NK-92 treated with Interleukin-12 subunit alpha and Interleukin-12 subunit beta, amount 100 ng/mL, for 24 hours (cell line): ENCODE data around the gene CDH23.

ENCODE experiments used
- DNase-seq: peaks from one replicate; lab custom pipeline; 2025; lab: John Stamatoyannopoulos, UW

The CDH23 gene

DNA sequence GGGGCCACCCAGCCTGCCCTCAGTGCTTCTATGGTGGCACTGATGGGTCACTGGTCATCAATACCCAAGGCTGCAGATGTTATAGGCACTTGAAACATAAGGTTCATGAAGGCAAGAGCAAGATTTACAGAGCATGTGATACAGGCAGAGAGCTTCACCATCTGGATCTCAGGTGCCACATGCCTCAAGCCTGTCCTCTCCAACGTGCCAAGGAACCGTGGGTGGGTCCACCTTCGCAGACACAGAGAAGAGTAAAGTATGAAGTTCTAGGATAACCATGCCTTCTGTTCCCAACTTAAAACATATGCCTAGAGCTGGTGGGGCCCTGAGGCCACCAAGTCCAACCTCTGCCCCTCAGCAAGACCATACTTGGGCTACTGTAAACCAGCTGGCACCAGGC is 26.7 kb upstream of the CDH23 start:
- no peak for DNase-seq

DNA sequence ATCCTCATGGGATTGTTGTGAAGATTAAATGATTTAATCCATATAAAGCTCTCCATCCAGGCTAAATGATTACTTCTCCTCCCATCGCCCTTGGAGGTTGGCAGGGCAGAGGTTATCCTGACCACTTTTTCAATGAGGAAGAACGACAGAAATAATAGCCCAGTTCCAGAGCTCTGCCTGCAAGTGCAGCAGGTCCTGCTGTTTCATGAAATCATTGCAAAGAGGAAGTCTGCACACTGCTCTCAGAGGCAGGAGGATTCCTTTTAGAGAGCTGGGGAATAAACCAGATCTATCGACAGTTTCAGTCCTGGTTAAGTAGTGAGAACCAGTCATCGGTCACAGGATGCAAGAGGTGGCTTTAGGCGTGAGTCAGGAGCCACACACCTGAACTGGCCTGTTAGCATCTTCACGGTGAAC is 25.0 kb upstream of the CDH23 start:
- no peak for DNase-seq

DNA sequence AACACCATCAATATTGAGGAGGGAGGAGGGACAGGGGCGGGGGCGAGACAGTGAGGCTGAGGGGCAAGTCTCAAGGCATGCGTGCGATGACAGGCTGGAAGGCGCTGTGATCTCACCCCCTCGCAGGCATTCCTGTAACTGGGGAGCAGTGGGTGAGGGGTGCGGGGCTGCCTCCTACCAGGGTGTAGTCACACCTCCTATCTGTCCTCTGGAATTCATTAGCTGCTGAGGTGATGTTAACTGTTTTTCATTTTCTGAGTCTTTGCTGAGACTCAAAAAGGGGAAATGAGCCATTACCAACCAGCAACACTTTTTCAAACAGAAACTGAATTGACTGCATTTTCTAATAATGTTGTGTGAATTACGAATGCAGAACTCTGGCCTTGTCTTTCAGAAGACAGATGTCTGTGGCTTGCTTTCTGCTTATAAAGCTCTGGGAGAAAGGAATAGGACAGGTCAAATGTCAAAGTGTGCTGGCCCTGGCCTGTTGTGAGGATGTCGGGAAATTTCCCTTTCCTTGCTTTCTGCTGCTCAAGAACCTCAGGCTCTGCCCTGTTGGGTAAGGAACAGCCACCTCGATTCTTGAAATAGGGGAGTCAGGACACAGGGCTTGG is 23.7 kb upstream of the CDH23 start:
- DNase-seq = no peak

DNA sequence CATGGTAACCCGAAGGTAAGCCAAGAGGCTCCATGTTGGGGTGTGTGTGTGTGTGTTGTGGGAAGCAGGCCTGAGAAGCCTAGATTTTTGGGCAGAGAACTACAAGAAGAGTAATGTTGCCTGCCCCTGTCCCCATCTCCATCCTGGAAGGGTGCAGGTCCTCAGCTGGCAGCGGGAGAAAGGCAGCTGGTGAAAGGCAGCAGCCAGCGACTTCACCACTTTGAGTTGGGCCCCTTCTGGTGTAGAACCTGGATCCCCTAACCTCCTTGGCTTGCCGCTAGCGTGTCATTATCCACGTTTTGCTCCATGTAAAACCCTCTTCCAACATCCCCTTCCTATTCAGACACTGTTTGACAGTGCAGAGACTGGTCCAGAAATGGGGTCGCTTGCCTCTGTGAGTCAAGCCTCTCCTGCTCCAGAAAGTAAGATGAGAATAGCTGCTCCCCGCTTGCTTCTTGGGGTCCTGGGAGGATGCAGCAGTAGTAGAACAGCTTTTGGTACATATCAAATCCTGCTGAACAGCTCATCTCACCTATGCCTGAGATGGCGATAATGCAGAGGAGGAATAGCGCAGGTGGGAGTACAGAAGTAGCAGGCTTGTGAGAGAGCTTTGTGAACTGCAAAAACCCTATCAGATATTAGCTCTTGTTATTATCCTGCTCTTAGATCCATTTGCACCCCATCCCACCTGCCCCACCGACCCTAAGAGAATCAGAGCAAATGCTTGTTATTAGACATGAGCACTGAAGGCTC is 22.1 kb upstream of the CDH23 start:
- DNase-seq = no peak

DNA sequence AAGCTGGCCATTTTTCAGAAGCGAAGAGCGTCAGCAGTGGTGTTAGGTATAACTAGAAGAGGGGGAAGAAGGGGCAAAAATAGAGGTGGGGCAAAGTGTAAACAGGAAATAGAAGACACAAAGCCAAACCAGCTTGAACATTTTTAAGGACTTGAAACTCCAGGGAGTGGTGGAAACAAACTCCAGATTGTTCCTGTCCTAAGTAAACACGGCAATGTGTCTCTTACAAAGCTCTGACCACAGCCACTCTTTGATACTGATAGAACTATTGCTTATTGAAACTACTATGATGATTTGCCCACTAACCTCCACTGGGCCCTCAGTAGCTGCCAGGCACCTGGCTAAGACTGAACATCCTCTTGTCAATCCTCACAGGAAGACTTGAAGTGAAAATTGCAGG is 20.8 kb upstream of the CDH23 start:
- no peak for DNase-seq

DNA sequence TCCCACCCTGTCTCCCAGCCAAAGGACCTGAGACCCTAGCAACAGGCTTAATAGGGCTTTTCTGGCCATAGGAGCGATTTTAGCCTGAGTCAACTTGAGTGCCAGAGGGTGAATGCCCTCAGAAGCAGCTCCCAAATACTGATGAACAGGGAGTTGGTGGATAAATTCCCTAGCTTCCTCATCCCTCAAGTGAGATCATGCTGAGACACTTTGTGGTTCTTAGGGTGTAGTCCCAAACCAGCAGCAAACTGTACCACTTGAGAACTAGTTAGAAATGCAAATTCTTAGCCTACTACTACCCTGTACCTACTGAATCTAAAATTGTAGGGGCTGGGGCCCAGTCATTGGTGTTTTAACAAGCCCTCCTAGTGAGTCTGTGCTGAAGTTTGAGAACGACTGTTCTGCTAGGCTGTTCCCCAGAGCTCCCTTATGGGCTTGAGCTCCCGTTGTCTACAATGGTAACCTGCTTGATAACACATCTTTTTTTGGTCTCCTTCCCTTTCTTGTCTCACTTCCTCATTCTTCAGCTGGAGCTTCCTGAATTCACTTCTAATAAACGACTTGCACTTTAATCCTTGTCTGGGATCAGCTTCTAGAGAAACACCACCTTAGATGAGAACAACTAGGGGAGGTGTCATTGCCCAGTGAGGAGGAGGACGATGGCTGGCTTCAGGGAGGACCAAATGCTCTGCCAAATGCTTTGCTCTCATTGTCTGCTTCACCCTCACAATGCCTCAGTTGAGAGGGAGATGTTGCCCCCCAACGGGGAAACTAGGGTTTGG is 18.2 kb upstream of the CDH23 start:
- DNase-seq = no peak

DNA sequence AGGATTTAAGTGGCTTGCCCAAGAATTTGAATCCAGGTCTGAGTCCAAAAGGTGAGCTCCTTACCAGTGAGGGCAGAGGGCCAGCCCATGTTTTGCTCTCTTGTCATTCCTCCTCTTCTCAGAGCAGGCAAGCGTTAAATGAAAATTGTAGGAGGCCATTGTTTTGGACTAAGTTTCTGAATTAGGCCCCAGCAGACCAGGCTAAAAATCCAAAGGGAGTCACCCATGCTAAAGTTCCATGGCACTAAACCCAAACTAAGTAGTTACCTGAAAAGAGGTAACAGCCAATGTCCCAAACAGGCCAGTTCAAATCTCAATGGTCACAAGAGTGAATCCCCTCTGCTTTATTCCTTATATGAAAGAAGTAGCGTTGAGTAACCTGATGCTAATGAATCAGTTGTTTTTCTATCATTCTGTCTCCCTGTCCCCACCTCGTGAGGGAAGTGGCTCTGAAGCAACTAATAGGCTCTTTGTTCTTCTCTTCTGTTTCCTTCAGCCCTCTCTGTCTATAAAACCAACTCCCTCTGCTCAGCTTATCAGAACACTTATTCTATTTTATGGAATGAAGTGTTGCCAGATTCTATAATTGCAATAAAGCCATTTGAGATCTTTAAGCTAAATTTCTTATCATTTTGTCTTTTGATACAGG is 17.5 kb upstream of the CDH23 start:
- DNase-seq = no peak

DNA sequence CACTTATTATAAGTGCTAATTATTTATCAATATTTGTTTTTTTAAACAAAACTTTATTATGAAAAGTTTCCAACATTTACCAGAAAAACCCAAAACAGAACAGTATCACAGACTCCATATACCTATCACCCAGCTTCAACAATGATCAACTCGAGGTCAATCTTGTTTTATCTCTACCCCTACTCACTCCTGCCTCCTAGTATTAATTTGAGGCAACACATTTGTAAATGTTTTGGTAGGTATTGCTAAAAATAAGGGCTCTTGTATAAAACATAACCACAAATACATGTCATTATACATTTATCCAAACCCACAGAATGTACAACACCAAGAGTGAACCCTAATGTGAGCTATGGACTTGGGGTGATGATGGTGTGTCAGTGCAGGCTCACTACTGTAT is 15.9 kb upstream of the CDH23 start:
- no peak for DNase-seq

DNA sequence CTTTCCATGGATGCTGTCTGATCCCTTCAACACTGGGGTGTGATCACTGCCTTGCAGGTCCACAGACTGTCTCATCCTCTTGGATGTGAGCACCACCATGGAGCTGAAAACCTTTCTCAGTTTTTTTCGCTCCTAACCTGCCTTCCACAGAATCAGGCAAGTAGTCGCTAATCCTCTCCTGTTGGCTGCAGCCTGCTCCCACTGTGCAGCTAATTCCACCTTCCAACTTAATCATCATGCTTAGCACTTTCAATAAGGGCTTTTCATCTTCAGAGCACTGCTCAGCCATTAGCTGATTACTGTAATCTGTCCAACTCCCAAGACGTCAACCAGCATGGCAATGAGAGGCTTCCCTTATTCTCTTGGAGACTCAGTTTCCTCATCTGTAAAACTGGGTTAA is 15.1 kb upstream of the CDH23 start:
- no peak for DNase-seq

DNA sequence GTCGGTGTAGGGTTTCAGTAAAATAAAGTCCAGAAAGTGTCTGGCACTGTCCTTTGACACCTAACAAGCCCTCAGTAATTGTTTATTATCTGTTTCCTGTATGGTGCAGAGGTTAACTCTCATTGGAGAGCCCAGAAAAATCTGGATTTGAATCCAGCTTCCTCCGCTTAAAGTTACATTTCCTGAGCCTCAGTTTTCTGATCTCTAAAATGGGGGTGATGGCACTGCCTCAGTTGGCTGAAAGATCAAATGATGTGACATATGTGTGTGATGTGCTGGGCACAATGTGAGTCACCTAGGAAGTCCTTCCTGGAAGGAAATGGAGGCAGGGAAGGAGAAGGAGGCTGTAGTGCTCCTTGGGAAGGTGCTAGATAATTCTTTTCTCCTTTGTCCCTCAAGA is 14.7 kb upstream of the CDH23 start:
- DNase-seq = no peak

DNA sequence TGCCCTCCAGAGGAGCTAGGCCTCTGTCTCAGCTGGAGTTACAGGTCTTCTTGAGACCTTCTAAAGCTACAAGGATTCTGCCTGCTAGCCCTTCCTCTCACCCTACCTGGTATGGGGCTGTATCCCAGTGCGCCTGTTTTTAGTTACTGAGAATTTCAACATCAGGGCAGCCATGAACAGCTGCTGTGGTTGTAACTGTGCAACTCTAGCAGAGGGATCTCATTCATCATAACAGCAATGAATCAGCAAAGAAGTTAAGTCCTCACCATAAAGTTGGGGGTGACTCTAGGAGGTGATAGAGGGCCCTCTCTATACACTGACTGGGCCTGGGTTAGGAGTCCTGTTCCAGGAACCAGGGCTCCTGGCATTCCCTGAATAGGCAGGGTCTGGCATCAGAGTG is 14.0 kb upstream of the CDH23 start:
- no peak for DNase-seq

DNA sequence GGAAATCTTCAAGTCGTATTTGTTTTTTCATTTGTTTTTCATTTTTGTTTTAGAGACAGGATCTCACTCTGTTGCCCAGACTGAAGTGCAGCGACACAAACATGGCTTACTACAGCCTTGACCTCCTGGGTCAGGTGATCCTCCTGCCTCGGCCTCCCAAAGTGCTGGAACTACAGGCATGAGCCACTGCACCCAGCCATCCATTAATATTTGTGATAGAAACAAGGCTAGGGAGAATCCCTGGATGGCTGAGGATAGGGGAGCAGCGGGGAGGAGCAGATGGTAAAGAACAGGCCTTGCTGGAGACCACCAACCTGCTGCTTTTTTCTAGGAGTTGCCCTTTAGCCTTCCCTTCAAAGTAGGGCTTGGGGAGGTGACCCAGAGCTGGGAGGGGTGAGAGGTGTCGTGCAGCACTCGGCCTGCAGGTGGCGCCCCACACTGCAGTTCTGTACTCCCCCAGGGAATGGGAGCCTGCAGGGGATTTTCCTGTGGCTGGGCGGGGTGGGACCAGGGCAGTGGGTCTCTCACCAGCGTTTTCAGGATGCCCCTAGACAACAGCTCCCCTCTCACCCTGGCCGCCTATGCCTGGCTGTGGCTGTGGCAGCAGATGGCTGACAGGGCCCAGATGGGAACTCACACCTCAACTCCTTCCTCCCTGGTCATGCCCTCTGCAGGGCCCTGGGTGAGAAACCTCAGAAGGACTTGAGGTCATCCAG is 12.6 kb upstream of the CDH23 start:
- DNase-seq = peak; percentile 55

DNA sequence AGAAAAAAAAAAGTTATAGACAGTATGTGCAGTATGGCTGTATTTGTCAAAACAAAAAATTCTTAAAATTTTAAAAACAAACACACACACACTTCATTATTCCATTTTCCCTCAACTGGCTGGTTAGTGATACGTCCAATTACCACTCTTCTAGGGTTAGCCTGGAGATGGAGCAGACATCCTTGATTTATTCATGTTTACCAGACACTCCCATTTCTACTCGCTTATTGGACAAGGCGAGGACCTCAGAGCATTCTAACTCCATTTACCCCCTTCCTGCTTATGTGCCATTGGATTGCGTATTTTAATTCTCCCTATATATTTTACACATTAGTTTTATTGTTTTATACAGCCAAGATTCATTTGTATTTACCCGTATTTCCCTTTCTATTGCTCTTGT is 8.5 kb upstream of the CDH23 start:
- DNase-seq = no peak

DNA sequence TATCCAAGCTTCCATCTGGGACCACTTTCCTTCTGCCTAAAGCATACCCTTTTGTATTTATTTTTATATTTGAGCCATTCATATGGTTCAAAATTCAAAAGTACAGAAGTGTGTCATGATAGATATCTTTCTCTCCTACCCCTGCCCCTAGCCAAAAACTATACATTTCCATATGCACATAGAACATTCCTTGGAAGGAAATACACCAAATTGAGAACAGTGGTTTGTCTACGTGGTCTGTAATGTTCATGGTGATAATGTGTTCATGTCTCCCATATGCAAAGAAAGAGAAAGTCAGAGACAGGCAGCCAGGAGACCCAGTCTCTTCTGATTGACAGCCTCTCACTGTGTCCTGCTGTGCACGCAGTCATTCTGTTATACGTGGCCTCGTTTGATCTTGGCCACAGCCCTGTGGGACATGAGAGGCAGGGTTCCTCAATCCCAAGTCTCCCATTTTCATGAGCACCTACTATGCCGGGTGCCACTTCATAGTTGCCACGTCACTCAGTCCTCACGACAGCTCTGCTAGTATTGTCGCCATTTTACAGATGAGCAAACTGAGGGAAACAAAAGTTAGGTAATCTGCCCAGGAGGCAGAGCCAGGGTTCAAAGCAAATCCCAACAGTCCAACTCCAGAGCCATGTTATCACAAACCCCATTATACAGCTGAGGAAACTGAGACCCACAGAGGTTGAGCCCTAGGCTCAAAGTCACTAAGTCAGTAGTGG is 8.0 kb upstream of the CDH23 start:
- no peak for DNase-seq

DNA sequence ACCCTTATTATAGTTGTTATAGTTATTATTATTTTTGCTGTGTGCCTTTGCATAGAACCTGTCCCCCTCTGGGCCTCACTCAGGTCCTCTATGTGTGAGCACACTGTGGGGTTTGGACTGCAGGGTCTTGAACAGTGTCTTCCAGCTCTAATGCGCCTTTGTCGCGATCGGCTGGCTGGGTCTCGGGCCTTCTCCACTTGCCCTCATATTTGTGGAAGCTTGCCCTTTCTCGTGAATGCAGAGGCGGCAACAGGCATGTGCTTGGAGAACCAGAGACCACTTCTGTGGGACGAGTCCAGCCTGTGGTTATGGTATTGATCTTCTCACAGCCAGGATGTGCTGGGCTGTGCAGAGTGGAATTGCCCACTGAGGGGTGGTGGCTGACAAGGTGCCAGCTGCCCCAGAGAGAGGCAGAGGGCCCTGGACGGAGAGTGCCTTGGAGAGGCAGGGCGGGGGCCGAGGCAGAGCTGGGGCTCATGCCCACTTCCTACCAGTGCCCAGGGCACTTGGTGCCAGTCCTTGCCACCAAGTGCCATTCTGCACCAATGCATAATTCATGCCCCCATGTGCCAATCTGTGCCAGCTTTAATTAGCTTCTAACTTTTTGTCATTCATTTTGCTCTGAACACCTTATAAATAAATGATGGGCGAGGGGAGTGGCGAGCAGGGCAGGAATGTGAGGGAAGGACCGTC is 6.8 kb upstream of the CDH23 start:
- DNase-seq = no peak

DNA sequence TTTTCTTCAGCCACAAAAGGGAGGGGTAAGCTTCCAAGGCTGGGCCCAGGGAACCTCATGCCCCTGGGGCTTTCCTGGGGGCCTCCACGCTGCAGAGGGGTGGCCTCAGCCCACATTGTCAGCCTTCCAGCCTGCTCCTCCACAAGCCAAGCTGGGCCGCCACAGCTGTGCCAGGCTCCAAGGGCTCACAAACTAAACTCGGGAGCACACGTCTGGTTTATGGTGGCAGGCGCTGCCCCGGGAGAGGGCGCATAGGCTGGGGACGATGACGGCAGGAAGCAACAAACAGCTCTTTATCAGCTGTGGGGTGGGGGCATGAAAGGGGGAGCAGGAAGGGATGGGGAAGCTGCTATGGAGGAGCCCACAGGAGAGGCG is 6.3 kb upstream of the CDH23 start:
- no peak for DNase-seq

DNA sequence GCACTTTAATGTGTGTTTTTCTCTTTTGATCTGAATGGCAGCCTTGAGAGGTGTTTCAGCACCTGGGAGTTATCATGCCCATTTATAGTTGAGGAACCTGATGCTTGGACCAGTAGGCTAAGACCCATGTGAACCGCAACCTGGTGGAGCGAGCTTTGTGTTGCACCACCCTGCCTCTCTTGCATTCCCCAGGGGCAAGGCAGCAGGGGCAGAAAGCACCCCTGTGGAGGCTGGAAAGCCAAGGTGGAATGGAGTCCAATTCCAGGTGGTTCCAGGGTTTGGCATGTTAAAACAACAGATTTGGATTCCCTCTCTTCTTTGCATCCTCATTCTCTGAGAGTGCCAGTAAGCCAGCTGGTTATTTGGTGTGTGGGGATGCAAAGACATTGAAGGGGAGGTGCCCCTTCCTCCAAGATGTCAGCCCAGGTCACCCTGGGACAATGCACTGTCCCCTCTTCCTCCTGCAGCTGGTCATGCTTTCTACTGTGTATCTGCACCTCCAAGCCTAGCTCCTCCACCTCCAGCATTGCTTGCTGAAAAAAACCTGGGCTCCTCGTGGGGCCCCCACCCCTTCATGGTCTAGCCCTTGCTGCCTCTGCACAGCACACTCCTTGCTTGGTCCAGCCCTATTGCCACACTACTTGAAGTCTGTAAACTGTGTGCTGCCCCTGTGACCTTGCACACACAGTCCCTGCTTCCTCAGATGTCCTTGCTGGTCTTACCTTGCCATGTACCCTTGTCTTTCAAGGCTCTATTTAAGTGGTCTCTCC is 5.6 kb upstream of the CDH23 start:
- no peak for DNase-seq

DNA sequence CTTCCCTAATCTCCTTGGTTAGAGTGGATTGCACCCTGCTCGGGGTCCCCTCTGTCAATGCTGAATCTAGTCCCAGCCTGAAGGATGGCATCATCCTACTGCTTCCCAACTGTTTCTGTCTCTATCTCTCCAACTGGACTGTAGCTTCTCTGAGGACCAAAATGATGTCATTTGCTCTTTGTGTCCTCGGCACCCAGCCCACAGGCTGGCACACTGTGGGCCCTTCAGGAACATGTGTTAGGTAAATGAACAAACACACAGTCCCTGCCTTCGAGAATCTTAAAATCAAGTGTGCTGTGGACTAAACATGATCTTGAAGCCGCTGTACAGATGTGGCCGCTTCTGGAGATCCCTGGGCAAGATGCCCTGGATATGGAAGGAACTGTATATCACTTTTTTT is 5.0 kb upstream of the CDH23 start:
- DNase-seq = no peak

DNA sequence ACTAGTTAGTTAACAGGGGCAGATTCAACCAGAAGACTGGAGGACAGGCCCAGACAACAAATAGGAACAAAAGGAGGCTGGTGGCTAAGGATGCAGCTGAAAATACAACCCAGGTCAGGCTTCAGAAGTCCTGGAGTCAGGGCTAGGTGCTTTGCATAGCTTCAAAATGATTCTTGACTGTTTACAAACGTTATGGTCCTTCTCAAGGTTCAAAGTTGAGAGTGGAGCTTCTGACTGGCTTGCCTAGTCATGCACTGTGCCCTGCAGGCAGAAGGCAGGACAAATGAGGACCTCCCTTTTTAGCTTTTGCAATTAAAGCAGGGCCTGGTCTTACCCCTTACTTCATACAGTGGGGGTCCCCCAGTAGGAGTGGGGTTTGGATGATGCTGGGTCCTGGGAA is 4.4 kb upstream of the CDH23 start:
- no peak for DNase-seq
